ENCODE results near the gene TESK2.

TESK2 gene

GRCh38 chr1:45443580-45444446 lies 47.1 kb downstream of the TESK2 start:
- no peak overlapping the region for H3K4me3 ChIP-seq (ENCODE audit: low read depth, low read length)
- TF ChIP-seq, protein P1, sequence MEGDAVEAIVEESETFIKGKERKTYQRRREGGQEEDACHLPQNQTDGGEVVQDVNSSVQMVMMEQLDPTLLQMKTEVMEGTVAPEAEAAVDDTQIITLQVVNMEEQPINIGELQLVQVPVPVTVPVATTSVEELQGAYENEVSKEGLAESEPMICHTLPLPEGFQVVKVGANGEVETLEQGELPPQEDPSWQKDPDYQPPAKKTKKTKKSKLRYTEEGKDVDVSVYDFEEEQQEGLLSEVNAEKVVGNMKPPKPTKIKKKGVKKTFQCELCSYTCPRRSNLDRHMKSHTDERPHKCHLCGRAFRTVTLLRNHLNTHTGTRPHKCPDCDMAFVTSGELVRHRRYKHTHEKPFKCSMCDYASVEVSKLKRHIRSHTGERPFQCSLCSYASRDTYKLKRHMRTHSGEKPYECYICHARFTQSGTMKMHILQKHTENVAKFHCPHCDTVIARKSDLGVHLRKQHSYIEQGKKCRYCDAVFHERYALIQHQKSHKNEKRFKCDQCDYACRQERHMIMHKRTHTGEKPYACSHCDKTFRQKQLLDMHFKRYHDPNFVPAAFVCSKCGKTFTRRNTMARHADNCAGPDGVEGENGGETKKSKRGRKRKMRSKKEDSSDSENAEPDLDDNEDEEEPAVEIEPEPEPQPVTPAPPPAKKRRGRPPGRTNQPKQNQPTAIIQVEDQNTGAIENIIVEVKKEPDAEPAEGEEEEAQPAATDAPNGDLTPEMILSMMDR (IDR thresholded peaks at IDR 0.05; ENCODE audit: borderline replicate concordance, insufficient read depth, low read depth, low read length) = no peak

DNA sequence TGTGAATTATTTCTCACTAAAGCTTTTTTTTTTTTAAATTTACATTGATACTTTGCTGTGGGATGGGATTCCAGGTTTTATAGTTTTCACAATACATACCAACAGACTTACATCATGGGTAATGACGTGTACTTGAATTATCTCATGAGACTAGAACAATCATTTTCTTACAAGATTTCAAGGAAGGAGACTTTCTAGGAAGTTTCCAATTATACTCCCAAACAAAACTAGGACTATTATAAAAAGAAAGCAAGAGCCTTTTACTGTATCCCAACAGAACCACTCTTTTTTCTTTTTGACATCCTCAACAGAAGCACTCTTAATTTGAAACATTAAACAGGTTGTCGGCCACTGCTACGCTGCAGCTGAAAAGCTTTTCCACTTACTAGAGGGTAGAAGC lies 48.7 kb downstream of the TESK2 start:
- H3K4me3 ChIP-seq (ENCODE audit: low read depth, low read length) = no peak overlapping the region
- TF ChIP-seq, protein P1 (IDR thresholded peaks at IDR 0.05; ENCODE audit: borderline replicate concordance, insufficient read depth, low read depth, low read length) = no peak

GRCh38 chr1:45437323-45437722 lies 53.6 kb downstream of the TESK2 start:
- H3K4me3 ChIP-seq (ENCODE audit: low read depth, low read length) = no peak overlapping the region
- TF ChIP-seq, protein P1 (IDR thresholded peaks at IDR 0.05; ENCODE audit: borderline replicate concordance, insufficient read depth, low read depth, low read length) = no peak

DNA sequence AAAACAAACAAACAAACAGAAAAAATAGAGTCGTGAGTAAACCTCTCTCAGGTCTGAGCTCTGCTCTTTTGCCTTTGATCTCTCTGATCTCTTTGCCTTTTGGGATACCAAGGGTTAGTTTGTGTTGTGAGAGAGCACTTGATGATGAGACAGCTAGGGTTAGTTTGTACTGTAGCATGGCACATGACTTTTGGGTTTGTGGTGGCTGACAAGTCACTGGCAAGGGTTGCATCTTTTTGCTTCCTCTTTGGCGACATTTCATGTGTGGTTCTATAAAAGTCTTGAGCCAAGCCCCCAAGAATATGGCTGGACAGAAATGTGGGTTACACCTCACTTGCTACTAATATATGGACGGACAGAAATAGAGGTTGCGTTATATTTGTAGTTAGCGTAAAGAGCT lies 60.5 kb downstream of the TESK2 start:
- TF ChIP-seq, protein P1 (IDR thresholded peaks at IDR 0.05; ENCODE audit: borderline replicate concordance, insufficient read depth, low read depth, low read length) = no peak
- H3K4me3 ChIP-seq (ENCODE audit: low read depth, low read length) = no peak overlapping the region

DNA sequence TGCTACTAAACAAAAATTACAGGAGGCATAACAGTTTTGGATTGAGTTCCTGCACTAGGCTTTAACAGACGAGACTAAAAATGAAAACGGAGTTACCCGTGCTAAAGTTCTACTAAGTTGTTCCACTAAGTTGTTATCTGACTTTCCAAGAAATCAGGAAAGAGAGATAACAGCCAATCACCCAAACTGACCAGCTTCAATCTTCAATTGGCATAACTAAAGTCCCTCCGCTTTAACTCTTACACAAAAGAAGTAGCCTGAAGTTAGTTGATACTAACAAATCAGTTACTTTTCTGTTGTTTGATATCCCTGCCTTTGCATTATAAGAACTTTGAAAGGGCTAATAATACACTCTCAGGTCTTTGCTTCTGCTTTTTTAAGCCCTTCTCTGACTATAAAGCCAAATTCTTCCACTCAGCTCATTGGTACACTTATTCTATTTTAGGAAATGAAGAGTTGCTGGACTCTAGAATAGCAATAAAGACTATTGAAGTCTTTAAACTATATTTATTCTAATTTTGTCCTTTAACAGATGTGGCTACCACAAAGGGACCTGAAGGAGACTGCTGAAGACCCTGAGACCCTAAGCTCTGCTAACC lies 61.3 kb downstream of the TESK2 start:
- TF ChIP-seq, protein P1 (IDR thresholded peaks at IDR 0.05; ENCODE audit: borderline replicate concordance, insufficient read depth, low read depth, low read length) = no peak
- no peak overlapping the region for H3K4me3 ChIP-seq (ENCODE audit: low read depth, low read length)

GRCh38 chr1:45423906-45424678 lies 66.9 kb downstream of the TESK2 start:
- H3K4me3 ChIP-seq (ENCODE audit: low read depth, low read length) = no peak overlapping the region
- TF ChIP-seq, protein P1 (IDR thresholded peaks at IDR 0.05; ENCODE audit: borderline replicate concordance, insufficient read depth, low read depth, low read length) = no peak

All from GM12875 (cell line).